Measurements from ENCODE around the gene RIC3.

The RIC3 gene

DNA sequence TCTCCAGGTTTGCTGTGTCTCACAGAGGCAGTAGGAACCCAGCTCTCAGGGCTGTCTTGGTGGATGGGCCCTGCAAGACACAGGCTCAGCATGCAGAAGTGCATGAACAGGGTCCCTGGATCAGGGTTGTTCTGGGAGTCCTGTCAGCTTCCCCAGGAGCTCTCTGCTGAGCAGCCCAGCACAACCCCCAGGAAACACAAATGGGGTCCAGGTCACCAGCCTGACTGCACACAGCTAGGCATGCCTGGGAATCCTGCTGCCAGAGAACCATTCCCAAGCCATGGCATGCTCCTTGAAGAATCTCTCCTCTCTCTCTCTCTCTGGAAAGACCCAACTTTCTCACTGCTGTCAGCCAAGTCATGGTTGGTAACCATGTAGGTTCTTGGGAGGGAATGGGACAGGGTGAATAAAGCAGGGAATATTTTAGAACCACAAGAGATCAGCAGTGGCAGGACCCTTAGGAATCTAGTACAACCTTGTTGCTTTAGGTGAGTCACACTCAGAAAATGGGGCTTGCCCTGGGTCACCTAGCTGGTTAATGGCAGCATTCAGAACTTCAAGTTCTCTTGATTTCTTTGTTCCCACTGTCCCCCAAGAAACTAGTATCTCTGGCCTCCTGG is 66.4 kb downstream of the RIC3 start:
- DNase-seq = no peak

DNA sequence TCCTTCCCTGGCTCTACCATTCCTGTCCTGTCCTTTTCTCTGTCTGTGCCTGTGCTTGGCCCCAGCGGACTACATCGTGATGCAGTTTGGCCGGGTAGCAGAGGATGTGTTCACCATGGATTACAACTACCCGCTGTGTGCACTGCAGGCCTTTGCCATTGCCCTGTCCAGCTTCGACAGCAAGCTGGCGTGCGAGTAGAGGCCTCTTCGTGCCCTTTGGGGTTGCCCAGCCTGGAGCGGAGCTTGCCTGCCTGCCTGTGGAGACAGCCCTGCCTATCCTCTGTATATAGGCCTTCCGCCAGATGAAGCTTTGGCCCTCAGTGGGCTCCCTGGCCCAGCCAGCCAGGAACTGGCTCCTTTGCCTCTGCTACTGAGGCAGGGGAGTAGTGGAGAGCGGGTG is 67.4 kb downstream of the RIC3 start:
- DNase-seq = no peak

DNA sequence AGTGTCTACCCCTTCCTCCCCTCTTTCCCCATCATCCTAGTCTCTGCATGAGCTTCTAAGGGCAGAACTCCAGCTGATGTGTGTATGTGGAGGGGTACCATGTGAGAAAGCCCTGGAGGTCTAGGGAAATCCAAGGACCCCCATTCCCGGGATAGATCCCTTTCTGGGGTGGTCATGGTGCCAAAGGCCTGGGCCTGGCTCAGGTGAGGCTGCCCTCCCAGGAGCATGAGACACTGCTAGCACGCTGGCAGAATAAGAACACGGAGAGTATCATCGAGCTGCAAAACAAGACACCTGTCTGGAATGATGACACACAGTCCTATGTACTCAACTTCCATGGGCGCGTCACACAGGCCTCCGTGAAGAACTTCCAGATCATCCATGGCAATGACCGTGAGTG is 68.2 kb downstream of the RIC3 start:
- no peak for DNase-seq

DNA sequence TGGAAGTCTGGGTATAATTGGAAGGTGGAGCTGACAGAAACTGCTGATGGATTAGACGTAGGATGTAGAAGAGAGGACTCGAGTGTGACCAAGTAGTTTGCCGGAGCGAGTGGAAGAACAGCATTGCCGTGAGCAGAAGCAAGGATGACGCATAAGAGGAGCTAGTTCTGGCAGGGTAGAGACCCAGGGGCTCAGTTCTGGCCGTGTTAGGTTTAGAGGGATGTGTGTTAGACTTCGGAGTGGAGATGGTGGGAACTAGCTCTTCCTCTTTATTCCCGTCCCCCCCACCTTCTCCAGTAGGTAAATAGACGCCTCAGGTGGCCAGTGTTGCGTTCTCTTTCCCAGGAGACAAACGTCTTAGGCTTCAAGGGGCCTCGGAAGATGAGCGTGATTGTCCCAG is 68.7 kb downstream of the RIC3 start:
- no peak for DNase-seq

DNA sequence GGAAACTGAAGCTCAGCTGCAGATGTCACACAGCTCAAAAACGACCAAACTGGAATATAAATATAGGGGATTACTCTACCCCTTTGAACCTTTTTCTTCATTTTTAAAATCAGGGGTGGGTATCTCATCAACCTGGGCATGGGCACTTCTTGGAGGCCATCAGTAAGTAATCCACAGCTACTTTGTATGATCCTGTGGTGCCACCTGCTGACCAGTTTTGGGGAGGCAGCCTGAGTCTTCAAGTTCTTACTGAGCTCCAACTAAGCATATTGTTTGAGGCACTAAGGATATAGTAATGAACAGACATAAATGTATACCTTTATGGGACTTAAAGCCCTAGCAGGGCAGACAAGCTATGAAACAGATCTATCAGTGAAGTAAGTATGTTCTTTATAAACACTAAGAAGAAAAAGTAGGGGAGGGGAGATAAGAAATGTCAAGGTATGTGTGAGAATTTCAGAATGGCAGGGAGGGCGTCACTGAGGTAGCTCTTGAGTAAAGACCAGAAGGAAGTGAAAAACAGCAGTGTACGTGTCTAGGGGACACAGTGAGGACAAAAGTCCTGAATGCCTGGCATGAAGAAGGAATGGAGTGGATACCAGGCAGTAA is 69.4 kb downstream of the RIC3 start:
- peak; percentile 13 for DNase-seq

DNA sequence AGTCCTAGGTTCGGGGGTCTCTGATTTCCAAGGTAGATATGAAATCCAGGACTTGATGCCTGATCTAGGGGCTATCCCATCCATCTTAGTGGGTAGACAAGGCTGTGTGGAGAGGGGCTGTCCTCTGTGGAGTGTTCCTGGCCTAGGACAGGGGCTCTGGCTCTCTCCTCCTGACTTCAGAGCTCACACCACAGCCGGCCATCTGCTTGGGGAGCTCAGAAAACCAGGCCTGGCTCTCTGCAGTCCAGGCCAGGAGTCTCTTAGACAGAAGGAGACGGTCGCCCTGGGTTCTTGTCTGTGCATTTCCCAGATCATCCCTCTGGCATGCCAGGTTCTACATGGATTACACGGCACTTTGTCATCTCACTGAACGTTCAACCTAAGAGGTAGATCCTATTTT is 69.9 kb downstream of the RIC3 start:
- no peak for DNase-seq

DNA sequence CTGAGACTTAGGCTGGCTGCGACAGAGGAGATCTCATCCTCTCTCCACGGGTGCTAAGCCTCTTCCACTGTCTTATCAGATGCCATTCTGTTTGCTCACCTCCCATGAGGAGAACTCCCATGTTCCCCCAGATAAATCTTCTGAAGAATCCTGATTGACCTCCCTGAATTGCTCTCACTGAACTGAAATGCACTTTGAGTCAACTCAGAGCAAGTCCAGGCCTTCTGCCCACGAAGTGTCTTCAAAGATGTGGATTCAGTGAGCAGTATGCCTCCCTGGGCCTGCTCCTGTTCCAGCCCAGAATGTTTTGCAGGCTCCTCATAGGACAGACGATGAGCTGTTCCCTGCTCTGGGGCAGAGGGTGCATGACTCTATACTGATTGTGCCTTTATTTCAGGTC is 70.5 kb downstream of the RIC3 start:
- no peak for DNase-seq

DNA sequence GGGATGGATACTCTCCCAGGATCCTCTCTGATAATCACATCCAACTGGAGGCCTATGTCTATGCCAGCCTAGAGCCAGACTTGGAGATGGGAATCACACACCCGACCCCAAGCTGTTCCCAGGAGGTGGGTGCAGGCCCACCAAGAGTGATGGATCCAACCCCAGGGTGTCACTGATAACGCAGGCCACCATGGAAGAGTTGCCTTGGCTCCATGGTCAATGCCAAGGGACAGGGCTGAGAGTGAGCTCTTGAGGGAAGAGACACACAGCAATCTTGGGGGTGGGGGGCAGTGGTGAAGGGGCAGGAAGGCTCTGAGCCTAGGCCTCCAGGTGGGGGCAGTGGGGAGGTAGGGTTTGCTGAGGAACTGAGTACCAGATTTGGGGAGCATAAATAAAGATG is 70.9 kb downstream of the RIC3 start:
- DNase-seq = no peak

DNA sequence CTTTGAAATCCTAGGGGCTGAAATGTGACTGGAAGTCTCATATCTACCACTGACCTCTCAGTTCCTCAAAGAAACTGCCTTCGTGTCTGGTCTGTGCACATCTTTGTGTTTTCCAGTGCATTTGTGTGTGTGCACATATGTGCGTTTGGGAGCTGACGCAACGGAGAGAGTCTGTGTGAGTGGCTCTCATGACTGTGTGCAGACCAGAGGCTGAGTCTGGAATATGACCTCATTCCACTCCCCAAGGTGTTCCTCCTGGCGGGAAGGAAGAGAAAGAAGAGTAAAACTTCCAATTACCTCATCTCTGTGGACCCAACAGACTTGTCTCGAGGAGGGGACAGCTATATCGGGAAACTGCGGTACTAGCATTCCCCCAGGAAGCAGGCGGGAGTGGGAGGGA is 71.4 kb downstream of the RIC3 start:
- DNase-seq = no peak

DNA sequence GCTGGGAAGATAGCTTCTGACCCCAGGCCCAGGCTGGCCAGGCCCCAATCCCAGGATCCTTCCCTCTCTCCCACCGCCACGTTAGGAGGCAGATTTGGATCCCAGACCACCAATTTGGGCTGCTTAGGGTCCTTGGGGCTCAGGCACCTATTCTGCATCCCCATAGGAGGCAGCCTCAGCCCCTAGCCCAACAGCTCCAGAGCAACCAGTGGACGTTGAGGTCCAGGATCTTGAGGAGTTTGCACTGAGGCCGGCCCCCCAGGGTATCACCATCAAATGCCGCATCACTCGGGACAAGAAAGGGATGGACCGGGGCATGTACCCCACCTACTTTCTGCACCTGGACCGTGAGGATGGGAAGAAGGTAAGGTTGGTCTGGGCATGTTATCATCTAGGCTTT is 71.8 kb downstream of the RIC3 start:
- DNase-seq = no peak

DNA sequence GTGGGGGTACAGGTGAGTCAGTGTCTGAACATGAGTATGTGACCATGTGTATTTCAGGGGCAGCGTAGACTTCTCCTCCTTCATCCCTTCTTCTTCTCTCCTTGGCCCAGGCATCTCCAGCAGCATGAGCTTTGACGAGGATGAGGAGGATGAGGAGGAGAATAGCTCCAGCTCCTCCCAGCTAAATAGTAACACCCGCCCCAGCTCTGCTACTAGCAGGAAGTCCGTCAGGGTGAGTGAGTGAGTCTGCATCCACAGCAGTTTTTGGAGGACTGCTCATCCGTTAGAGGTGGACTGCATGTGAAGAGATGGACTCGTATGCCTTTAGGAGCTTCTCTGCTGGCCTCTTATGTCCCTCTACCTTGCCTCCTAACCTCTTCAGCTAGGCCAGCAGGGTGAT is 72.2 kb downstream of the RIC3 start:
- DNase-seq = no peak

DNA sequence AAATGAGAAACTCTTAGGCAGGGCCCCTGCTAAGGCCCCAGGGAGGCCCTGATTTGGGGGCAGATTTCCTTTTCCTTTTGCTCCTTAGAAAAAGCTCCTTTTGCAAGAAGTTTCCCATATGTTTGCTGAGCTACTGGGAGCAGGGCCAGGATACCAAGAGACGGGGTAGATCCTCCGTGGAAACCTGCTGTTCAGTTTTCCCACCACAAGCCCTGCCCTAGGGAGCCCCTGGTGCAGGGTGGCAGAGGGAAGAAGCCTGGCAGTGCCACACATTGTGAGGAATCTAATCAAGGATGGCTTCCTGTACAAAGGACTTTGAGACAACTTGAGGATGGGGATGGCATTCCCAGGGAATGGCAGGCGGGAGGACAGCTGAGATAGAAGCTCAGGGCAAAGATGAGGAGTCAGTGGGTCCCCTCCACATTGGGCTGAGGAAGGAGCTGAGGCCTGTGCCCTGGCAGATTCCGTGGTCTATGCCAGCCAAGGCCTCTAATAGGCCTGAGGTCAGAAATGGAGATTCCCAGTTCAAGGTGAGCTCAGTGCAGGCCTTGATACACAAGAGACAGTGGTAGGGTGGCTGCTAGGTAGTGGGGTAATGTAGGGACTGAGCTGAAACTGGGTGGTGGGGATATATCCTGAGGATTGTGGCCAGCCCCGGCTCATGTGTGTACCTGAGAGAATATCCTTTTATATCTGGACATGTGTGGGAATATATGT is 72.9 kb downstream of the RIC3 start:
- DNase-seq = no peak

DNA sequence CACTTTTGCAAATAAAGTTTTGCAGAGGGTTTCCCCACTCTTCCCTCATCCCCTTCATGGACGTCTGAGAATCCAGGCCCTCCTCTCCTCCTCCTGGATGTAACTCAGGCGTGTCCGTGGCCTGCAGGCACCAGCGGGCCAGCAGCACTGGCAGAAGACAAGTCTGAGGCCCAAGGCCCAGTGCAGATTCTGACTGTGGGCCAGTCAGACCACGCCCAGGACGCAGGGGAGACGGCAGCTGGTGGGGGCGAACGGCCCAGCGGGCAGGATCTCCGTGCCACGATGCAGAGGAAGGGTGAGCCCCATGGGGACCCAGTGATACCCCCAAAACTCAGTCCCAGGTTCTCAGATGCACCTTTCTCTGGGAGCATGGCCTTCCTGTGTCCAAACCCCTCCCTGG is 73.5 kb downstream of the RIC3 start:
- no peak for DNase-seq

DNA sequence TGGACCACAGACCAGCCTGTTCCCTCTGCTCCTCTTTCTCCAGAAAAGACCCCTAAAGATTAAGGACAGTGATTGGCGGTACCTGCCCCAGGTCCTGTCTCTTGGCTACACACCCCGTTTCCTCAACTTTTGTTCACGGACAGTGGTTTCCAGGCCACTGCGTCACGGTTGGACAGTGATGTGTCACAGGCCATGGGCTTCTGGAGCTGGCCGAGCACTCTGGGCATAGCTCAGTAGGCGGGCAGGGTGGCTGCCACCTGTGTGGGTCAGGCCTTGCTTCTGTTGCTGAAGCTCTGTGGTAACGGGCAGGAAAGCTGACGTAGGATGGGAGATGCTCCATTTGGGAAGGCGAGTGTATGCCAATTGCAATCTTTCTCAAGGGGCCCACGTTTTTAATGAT is 74.2 kb downstream of the RIC3 start:
- no peak for DNase-seq

DNA sequence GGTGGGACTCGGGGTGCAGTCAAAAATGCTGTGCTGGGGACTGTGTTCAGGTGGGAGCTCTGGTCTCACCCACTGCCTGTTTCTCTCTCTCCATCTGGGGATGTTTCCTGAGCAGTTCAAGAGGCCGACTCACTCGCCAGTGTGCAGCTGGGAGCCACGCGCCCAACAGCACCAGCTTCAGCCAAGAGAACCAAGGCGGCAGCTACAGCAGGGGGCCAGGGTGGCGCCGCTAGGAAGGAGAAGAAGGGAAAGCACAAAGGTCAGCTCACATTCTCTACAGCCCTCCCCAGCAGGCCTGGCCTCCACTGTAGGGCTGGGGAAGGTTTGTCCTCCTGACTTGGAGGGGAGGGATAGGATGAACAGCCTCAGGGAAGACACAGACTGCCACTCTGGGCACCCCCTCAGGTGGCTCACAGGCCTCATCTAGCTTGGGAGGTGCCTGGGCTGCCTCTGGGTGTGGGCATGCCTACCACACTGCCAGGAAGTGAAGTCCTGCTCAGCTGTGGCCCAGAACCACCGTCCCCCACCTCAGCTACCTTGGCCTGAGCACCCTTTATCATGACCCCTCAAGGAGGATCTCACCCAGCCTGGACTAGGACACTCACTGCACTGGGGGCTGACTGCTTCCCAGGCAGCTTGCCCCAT is 74.8 kb downstream of the RIC3 start:
- no peak for DNase-seq

DNA sequence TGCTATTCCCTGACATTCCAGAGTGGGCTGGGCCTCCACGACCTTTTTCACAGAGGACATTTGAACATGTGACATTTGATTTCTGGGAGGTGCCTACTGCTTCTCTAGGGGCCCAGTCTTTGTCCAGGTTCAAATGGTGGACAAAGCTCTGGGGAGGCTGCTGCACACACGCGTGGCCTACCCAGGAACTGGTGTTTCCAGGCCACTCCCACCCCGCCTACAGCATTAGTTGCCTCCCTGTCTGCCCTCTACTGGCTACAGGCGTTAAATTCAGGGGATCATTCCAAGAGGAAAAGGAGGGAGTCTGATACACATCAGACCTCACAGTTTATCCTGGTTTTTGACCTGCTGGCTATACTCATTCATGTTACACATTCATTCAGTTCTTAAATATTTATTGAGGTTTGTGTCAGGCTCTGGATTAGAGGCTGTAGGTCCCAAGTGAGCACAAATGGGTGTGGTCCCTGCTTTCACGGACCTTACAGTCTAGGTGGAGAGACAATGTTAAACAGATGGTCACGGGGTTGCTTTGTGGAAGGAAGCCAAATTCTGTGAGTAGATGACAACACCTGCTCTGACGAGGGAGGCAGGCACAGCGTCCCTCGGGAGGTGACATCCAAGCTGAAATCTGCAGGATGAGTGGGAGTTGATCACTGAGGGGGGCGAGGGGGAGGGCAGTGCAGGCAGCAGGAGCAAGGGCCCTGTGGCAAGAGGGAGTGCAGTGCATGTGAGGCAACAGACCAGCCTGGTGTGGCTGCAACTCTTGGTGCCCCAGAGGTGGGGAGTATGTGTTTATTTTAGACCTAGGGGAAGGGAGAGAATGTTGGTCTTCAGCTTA is 76.0 kb downstream of the RIC3 start:
- peak; percentile 64 for DNase-seq

DNA sequence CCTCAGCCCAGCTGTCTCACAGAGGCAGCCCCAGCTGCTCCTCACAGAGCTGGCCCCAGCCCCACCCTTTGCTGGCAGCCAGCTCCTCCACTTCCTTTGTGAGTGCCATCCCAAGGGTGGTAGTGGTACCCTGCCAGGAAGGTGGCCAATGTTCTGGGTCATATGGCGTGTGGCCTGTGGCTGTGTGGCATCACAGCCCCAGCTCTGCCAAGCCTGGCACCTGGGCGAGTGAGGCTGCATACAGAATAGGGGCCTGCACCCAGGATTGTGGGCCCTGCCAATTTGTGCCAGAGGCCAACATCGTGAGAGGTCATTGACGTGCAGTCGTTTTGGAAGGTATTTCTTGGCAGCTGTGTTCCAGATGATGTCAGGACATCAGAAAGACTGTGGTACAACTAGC is 77.1 kb downstream of the RIC3 start:
- no peak for DNase-seq

DNA sequence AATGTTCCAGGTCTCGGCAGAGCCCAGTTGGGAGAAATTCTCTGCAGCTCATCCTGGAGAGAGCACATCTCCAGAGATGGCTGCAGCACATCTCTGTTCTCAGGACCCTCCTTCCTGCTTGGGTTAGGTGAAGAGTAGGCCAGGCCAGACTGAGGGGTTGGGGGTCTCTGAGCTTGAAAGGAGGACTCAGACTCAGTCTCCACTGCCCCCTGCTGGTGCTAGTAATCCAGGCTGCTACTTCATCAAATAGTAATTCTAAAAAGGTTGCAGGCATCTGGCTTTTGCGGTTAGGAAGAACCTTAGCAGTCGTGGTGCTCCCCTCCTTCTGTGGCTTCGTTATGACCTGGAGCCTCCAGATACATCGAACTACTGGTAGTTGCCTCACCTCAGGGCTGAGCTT is 78.1 kb downstream of the RIC3 start:
- peak; percentile 37 for DNase-seq

DNA sequence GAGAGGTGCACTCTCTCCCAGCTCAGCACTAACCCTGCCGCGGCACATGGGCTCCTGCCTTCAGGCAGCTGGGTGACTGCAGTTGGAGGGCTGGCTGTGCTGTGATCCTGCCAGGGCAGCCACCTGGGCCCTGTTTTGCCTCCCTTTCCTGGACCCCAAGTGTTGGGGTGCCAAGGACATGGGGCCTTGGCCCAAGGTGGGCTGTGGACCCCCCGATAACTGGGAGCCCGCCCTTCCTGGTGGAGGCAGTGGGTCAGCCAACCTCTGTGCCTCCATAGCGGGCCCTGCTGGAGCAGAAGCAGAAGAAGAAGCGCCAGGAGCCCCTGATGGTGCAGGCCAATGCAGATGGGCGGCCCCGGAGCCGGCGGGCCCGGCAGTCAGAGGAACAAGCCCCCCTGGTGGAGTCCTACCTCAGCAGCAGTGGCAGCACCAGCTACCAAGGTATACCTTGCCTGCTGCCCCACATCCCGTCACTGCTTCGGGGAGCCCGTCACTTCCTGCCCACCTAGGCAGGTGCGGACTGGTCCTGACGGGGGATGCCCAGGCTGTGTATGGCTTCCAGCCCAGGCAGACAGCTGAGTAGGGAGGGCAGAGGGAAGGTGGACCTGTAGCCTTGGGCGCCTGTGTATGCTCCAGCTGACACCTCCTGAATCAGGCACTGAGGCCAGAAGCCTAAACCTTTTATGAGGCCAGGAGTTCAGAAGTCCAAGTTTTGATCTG is 78.9 kb downstream of the RIC3 start:
- DNase-seq = no peak

DNA sequence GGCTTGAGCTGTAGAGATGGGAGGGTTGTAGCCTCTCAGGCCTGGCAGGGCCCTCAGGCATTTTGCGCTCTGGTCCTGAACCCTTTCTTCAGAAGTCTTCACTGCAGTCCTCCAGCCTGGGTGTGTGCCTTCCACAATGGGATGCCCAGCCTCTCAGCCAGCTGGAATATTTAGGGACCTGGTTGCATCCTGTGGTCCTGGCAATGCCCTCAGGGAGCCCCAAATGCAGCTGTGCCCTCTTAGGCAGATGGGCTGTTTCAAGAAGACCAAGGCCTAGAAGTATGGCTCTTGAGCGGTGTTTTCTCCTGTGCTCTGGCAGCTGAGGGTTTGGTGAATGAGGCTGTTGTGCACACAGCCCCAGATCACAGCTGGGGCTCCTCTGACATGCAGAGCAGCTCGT is 81.1 kb downstream of the RIC3 start:
- DNase-seq = no peak

DNA sequence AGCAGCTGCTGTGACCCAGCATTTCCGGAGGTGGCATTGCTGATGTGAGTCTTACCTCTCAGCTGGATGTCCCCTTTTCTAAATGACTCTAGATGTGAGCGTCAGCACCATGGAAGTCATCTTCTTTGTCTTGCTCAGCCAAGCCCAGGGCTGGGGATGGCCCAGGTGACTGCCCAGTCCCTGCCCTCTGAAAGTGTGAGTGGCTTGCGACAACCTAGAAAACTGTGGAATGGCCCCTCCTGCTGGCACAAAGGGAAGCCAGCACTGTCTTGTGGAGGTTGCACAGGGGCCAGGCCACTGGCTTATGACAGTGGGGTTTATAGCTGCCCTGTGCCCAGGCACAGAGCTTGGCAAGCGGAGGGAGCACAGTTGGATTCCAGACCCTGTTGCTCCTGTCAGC is 81.6 kb downstream of the RIC3 start:
- DNase-seq = no peak

DNA sequence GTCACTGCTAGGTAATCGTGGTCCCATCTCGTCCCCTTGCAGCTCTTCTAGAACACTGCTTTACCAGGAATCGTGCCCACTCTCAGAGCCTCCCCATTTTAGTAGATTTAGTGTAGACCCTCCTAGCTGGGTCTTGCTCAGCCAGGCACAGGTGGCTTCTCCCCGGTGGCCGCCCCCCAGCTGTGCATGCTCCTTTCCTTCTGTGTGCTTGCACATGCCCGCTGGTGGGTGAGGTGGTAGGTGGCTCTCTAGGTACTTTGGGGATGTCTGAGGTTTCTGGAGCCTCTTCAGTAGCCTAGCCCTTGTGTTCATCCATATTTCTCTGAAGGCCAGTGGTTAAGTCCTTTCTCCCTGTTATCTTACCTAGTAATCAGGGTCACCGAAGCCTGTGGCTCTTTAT is 82.3 kb downstream of the RIC3 start:
- no peak for DNase-seq

All from NCI-H1694 treated with DMSO at 0.1 percent for 48 hours (cell line).